NCI-H524 treated with DMSO at 0.1 percent for 48 hours (cell line): ENCODE data around the gene CAPRIN2.

Source experiments
- DNase-seq: peaks from one replicate; lab custom pipeline; 2025; lab: John Stamatoyannopoulos, UW

The CAPRIN2 gene

DNA sequence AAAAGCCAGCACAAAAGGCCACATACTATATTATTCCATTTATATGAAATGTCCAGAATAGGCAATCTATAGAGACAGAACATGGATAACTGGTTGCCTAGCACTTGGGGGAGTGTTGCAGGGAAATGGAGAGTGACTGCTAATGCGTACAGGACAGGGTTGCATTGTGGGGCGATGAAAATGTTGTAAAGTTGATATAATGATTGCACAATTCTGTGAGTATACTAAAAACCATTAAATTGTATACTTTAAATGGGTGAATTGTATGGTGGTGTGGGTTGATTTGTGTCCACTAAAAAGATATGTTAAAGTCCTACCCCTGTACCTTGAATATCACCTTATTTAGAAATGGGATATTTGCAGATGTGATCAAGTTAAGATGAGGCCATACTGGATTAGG, 7.0 kb upstream of the CAPRIN2 start:
- DNase-seq: no peak

GRCh38 chr12:30757316-30757715, 2.6 kb upstream of the CAPRIN2 start:
- DNase-seq: no peak

GRCh38 chr12:30756074-30756473, 1.3 kb upstream of the CAPRIN2 start:
- no peak for DNase-seq

DNA sequence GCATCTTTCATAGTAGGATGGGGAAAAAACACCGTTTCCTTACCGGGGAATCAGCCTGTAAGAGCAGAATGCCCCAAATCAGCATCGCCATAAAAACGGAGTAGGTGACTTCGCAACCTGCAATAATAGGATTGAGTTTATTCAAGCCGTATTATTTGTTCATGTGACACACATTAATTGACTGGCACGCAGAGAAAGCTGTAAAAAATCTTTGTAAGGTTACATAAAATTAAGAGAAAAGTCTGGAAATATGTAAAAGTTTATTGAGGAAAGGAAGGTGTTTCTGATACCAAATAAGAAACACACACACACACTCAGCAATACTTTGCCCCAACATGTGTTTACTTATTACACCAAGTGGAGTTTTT, 628 bp upstream of the CAPRIN2 start:
- DNase-seq: no peak

DNA sequence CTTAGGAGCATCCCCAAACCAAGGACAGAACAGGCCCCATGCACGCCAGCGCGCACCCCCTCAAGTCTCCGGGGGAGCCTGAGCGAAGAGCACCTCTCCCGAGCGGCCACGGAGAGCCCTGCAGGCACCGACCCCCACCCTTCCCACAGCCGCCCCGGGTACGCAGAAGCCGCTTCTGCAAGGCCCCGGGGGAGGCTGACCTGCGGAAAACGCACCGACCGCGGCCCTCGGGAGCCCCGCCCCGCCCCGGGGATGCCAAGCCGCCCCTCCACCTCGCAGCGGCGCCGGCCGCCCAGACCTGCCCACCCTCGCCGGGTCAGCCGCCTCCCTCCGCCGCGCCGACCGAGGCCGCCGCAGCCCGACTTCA, 385 bp downstream of the CAPRIN2 start:
- DNase-seq: no peak

DNA sequence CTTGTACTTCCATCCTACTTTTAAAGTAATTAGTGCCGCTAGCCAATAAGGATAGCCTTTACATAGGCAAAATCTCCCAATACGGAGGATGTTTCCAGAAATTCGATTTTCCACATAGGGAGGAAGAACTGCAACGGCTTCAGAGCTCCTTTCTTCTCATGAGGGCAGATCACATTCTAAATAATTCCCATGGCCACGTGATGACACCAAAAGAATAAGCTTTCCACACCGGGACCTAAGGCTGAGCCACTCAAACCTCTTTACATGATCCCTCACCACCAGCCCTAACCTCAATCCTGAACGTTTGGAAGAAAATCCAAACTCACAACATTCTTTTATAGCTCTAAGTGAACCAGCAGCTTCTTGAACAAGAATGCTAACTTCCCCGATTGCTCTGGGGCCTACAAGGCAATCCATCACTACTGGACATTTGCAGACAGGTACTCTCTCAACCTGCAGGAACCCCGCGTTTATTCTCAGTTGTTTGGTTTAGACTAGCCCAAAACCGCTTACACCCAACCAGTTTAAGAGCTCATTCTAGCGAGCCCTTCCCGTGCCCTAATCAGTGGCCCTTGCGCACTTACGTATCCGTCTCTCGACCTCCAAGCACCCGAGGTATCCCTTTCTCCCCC, 884 bp downstream of the CAPRIN2 start:
- no peak for DNase-seq

DNA sequence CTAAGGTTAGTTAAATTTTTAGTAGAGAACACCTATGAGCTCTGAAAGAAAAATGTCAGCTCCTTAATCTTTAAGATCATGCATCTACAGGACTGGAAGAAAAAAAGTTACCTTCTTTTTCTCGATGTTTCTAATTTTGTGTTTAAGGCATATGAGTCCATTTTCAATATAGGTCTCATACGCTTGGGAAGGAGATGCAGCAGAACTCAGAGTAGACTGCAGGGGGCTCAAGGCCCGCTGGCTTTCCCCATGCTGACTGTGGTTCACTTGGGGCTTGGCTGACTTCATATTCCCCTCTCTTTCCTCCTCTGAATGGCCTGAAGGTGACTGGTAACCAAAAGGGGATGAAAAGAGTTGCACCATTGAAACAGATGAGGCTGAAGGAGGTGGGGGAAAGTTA, 1.5 kb downstream of the CAPRIN2 start:
- DNase-seq: no peak

DNA sequence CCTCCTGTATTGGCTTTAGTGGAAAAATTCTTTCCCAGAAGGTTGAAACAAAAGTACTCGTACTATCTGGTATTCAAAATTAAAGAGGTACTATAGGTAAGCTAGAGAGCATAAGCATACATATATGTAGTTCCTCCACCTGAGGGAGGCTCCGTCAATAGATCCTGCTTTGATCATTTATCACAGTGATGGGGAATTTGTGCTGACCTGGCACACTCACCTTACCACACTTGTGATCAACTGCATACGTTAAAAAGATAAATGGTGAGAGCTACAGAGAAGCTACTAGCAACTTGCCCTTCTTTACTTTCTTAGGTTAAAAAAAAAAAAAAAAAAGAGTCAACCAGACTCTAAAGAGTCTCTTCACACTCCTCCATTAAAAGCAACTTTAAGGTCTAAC, 2.5 kb downstream of the CAPRIN2 start:
- DNase-seq: no peak

DNA sequence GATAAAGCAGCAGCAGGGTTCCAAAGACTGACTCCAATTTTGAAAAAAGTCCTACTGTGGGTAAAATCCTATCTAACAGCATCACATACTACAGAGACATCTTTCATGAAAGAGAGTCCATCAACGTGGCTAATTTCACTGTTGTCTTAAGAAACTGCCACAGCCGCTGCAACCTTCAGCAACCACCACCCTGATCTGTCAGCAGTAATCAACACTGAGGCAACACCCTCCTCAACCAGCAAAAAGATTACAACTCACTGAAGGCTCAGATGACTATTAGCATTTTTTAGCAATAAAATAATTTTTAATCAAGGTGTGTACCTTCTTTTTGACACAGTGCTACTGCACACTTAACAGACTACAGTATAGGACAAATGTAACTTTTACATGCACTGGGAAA, 6.6 kb downstream of the CAPRIN2 start:
- no peak for DNase-seq

- DNase-seq: no peak
Observed at GRCh38 chr12:30746190-30746589, 8.6 kb downstream of the CAPRIN2 start.

DNA sequence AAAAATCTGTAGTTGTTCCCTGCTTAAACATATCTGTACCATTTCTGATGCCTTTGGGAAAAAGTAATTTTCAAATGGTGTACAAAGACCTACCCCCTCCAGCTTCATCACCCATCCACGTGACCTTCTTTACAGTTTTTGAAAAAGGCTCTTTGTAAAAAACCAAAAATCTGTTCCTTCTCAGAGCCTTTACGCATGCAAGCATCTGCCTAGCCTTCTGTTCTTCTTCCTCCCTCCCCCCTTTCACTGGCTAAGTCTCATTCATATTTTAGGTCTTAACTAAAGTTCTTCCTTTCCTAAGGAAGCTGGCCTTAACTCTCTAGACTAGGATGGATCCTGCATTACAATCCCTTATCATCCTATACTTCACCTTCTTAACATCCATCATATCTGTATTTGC, 10.4 kb downstream of the CAPRIN2 start:
- no peak for DNase-seq

DNA sequence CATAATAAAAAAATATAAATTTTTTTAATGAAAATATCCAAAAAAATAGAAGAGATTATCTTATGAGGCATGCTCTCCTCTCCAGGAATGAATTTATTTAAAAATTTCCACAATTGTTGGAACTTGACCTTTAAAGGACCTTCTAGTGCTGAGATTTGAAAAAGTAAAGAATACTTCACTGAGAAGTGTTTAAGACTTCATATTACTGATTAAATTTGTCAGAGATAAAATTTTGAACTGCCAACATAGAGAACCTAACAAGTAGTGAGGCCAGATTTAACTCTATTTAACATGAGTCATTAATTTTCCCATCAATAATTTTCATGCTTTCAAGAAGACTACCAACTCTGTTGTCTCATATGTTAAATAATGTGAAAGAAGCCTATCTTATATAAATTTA, 14.5 kb downstream of the CAPRIN2 start:
- DNase-seq: no peak

DNA sequence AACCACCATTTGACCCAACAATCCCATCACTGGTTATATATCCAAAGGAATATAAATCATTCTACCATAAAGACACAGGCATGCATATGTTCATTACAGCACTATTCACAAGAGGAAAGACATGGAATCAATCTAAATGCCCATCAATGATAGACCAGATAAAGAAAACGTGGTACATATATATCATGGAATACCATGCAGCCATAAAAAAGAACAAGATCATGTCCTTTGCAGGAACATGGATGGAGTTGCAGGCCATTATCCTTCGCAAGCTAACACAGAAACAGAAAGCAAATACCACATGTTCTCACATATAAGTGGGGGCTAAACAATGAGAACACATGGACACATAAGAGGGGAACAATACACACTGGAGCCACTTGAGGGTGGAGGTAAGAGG, 15.7 kb downstream of the CAPRIN2 start:
- DNase-seq: no peak

- no peak for DNase-seq
Observed at GRCh38 chr12:30732954-30733637, 21.7 kb downstream of the CAPRIN2 start.

GRCh38 chr12:30730011-30730410, 24.7 kb downstream of the CAPRIN2 start:
- DNase-seq: no peak

DNA sequence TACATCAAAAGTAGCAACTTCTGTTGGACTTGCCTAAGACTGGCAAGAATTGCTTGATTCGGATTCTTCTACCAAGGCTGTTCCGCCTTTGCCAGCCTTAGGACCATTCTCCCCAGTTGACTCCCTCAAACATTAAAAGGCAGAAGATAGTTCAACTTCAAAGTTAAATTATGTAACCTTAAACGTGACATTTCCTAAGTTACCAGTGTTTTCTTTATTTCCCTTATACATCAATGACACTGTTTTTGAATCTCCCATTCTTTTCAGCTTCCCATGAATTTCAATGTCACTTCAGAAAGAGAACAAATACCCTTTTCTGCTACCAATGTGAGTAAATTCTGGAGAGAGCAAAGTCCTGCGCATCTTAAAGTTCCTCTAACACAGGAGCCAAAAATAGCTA, 25.2 kb downstream of the CAPRIN2 start:
- DNase-seq: no peak

DNA sequence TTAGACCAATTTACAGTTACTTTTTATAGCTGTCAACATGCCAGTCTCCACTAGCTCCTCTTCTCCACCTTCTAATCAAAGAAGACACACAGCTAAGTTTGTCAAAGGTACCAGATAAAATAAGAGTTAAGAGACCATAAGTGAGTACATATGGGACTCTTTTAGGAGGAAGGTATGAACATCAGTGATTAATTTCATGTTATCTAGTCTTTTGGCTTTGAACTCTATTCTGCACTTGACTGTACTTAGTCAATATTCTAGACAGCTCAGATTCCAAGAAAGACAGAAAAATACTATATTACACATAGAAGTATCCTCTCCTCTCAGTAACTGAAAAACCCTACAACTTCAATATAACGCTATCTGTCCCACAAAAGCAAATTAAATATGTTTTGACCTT, 28.1 kb downstream of the CAPRIN2 start:
- DNase-seq: no peak

GRCh38 chr12:30725739-30726138, 29.0 kb downstream of the CAPRIN2 start:
- no peak for DNase-seq

DNA sequence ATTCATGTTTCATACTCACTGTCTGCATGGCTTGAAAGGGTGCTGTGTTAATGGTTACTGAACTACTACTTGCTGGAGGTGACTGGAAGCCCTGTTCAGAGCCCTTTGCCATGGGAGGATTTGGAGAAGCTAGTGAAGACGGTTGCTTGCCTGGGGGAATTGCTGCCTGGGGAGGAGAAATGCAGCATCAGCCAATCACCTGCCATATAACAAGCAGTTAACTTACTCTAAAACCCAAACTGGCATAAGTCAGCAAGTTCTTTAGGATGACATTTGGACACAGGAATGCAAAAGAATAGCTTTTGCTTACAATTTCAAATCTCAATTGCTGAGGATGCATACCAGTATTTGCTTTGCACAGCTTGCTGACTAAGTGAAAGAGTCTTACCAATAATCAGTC, 35.7 kb downstream of the CAPRIN2 start:
- DNase-seq: no peak

DNA sequence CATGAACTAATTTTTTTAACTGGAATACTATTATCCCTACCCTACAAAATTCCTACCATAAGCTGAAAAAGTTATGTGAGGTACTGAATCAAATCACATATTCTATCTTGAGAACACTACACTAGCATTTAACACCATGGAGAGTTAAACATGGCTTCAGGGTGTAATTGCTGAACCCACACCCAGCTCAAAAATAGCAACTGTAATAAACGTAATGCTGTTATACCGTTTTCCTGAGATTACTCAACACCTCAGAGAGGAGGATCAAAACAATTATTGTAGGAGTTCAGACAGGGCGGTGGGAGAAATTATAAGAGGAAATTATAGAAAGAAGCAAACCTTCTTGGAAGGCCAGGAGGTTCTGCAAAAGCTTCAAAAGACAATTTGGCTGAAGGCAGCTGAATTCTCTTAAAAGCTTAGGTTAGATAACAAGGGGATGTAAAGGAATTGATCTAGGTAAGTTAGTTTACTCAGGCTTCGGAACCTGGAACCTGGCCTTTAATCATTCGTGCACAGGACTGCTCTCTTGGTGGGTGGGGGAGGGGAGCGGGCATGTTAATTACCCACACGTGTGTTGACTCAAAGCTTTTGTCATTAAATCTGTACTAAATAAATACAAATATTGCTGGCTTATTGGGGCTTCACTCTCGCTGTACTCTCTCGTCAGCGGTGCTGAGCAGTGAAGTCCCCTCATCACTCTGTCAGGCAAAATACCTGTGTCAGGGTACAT, 47.0 kb downstream of the CAPRIN2 start:
- no peak for DNase-seq

DNA sequence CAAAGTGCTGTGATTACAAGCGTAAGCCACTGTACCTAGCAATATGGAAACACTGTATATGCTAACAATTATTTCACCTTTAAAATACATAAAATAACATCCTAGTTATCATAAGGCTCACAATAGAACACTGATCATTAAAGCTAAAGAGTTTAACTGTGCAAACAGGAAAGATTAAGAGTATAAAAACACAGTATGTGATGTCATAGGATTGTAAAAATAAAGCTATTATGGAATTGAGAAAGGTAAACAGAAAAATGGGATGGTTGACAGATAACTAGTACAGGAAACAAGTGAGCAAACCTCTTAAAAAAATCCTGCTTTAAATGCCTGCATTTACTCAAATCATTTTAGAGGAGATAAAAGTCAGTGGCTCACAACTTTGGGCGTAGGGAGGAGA, 48.3 kb downstream of the CAPRIN2 start:
- DNase-seq: no peak

DNA sequence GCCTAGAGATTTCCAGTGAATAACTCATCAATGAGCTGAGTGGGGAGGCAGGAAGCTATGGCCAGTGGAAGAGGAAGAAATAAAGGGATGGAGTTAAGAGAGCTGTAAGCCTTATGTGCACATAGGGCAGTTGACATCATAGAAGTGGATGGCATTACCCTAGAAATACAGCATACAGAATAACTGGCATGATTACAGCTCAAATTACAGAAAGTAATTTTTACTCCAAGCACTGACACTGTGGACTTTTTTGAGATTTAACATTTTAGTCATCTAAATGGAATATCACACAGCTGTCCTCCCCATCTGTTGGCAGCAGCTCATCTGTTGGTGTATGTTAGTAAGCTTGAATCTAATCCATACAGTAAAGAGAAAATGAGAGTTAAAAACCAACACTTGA, 53.7 kb downstream of the CAPRIN2 start:
- peak; percentile 52 for DNase-seq

- no peak for DNase-seq
Observed at GRCh38 chr12:30700216-30700900, 54.4 kb downstream of the CAPRIN2 start.
